GM18502 (cell line): Measurements from ENCODE around the gene PTGER1.
A peak's percentile ranks its signal among the peaks of the same experiment; 100 is the strongest.

Experiments used
- ATAC-seq: cut with Tn5 transposase; IDR thresholded peaks from one replicate; pipeline ENCODE4 v1.9.1; 2021; ENCODE audit warnings: mild to moderate bottlenecking; ENCODE audit not compliant: unreplicated experiment, poor library complexity

PTGER1 gene

GRCh38 chr19:14446336-14447036, 28.7 kb downstream of the PTGER1 start:
- no peak for ATAC-seq

- ATAC-seq: no peak
Measured at GRCh38 chr19:14443632-14444216, 31.4 kb downstream of the PTGER1 start.

GRCh38 chr19:14442891-14443631, 32.1 kb downstream of the PTGER1 start:
- ATAC-seq: no peak

GRCh38 chr19:14441041-14441938, 33.9 kb downstream of the PTGER1 start:
- no peak for ATAC-seq

- peak; percentile 78 for ATAC-seq
Measured at GRCh38 chr19:14440049-14440448, 35.1 kb downstream of the PTGER1 start.

GRCh38 chr19:14439014-14439413, 36.1 kb downstream of the PTGER1 start:
- ATAC-seq: no peak

GRCh38 chr19:14437578-14438140, 37.5 kb downstream of the PTGER1 start:
- no peak for ATAC-seq

- ATAC-seq: no peak
Measured at GRCh38 chr19:14435320-14436050, 39.7 kb downstream of the PTGER1 start.

GRCh38 chr19:14434543-14435319, 40.4 kb downstream of the PTGER1 start:
- no peak for ATAC-seq

- no peak for ATAC-seq
Measured at GRCh38 chr19:14433554-14434501, 41.3 kb downstream of the PTGER1 start.

GRCh38 chr19:14432791-14433553, 42.2 kb downstream of the PTGER1 start, which contains the start of gene PKN1:
Gene PKN1 (plus strand): TSS chr19:14433306. CDS start chr19:14433522, 216 bp downstream.
- ATAC-seq: no peak

- ATAC-seq: no peak
Measured at GRCh38 chr19:14430712-14431111, 44.4 kb downstream of the PTGER1 start.

GRCh38 chr19:14428882-14429416, 46.2 kb downstream of the PTGER1 start:
- no peak for ATAC-seq

GRCh38 chr19:14427461-14427860, 47.7 kb downstream of the PTGER1 start:
- ATAC-seq: no peak

- no peak for ATAC-seq
Measured at GRCh38 chr19:14425696-14426138, 49.4 kb downstream of the PTGER1 start.
